ENCODE results near the gene RSPH10B2.
"Not testable (repeated sequence)": the region's sequence is repeated elsewhere in the genome, so short reads cannot be mapped to it uniquely, and the experiment has no call there.

- not testable (repeated sequence) for TF ChIP-seq POLR2AphosphoS5 (IDR thresholded peaks at IDR 0.05; ENCODE audit: borderline replicate concordance, low read depth, low read length); EZH2 (IDR thresholded peaks at IDR 0.05); FOXP2 (optimal IDR thresholded peaks at IDR 0.05; ENCODE audit: control extremely low read depth, extremely low read length, insufficient read depth)
These were observed 24.9 kb upstream of the RSPH10B2 start for GRCh38 chr7:6728893-6729491.

All from SK-N-MC (cell line).